ENCODE measurements around the gene DPH2.

The DPH2 gene

DNA sequence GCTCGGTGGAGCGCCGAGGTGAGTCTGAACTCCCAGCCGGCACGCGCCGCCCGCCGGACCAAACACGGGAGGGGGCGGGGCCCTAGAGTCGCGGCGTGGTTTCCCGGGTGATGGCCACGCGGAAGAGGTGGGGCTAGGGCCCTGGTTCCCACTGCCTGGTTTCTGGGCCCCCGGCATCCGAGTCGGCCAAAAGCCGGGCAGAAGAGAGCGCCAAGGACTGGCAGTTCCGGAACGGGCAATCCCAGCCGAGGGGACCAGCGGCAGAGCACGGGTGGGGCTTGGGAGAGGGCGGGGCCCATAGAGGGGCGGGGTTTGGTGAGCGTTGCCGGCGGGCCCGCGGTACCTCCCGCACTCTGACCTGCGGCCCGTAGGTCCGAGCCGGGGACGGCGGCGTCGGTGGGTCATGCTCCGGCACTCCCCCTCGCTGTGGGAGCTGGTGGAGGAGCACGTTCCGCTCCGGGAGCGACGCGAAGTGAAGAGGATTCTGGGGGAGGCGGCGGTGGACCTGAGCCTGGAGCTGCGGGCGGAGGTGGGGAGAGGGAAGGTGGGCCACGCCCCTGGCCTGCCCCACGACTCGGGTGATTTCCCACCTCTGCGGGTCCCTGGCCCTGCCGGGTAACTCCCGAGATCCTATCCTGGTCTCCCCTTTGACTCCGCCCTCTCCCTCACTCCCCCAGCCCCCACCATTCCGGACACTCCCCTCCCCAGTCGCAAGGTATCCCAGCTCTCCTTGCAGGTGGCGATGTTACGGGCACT, 21.8 kb downstream of the DPH2 start, which contains the start of gene CCDC24:
TSS of gene CCDC24 (plus strand) at position 124 of the 756 bp plus-strand sequence. CDS start at position 404, 280 bp downstream.
- TF ChIP-seq, protein P1, sequence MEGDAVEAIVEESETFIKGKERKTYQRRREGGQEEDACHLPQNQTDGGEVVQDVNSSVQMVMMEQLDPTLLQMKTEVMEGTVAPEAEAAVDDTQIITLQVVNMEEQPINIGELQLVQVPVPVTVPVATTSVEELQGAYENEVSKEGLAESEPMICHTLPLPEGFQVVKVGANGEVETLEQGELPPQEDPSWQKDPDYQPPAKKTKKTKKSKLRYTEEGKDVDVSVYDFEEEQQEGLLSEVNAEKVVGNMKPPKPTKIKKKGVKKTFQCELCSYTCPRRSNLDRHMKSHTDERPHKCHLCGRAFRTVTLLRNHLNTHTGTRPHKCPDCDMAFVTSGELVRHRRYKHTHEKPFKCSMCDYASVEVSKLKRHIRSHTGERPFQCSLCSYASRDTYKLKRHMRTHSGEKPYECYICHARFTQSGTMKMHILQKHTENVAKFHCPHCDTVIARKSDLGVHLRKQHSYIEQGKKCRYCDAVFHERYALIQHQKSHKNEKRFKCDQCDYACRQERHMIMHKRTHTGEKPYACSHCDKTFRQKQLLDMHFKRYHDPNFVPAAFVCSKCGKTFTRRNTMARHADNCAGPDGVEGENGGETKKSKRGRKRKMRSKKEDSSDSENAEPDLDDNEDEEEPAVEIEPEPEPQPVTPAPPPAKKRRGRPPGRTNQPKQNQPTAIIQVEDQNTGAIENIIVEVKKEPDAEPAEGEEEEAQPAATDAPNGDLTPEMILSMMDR (IDR thresholded peaks at IDR 0.05; ENCODE audit: low read depth, low read length, missing control alignments), result peak; percentile 3
- DNase-seq, result peak; percentile 54
- peak within 1 kb of the TSS; percentile 3 for H3K27ac ChIP-seq
- no peaks in the 10 kb centered on the region for H3K27me3 ChIP-seq (replicated peaks)
- H3K4me3 ChIP-seq (ENCODE audit: low read depth, low read length), result peak within 1 kb of the TSS; percentile 69
- in situ Hi-C loops (cut with HindIII; ENCODE audit: low pct_ligation_motif_present, low sequenced_read_pairs), result no loop called here
- no peaks in the 10 kb centered on the region for H3K36me3 ChIP-seq (replicated peaks)

- in situ Hi-C loops (cut with HindIII; ENCODE audit: low pct_ligation_motif_present, low sequenced_read_pairs), result no loop called here
- Histone ChIP-seq H3K4me3 (ENCODE audit: low read depth, low read length) (peak overlapping the region; percentile 69), H3K27ac (no peak overlapping the region), H3K27me3 (replicated peaks) (no peaks in the 10 kb centered on the region), H3K36me3 (replicated peaks) (no peaks in the 10 kb centered on the region)
- DNase-seq, result no peak
- TF ChIP-seq, protein P1 (IDR thresholded peaks at IDR 0.05; ENCODE audit: low read depth, low read length, missing control alignments), result no peak
These were observed 22.6 kb downstream of the DPH2 start for GRCh38 chr1:43992232-43992995.

GRCh38 chr1:43993206-43993914, 23.6 kb downstream of the DPH2 start:
- no peaks in the 10 kb centered on the region for H3K36me3 ChIP-seq (replicated peaks)
- no peak for DNase-seq
- no peak overlapping the region for H3K4me3 ChIP-seq (ENCODE audit: low read depth, low read length)
- H3K27me3 ChIP-seq (replicated peaks), result no peaks in the 10 kb centered on the region
- in situ Hi-C loops (cut with HindIII; ENCODE audit: low pct_ligation_motif_present, low sequenced_read_pairs), result no loop called here
- H3K27ac ChIP-seq, result no peak overlapping the region
- TF ChIP-seq, protein P1 (IDR thresholded peaks at IDR 0.05; ENCODE audit: low read depth, low read length, missing control alignments), result no peak

DNA sequence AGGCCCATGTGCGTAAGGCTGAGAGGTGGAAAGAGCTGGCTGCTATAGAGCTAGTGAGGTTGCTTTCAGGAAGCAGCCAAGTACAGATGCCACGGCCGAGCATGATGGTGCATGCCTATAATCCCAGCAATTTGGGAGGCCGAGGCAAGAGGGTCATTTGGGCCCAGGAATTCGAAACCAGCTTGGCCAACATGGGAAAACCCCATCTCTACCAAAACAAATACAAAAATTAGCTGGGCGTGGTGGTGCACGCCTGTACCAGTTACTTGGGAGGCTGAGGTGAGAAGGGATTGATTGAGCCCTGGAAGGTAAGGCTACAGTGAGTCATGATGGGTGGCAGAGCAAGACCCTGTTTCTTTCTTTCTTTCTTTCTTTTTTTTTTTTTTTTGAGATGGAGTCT, 24.3 kb downstream of the DPH2 start:
- in situ Hi-C loops (cut with HindIII; ENCODE audit: low pct_ligation_motif_present, low sequenced_read_pairs), result no loop called here
- H3K4me3 ChIP-seq (ENCODE audit: low read depth, low read length), result no peak overlapping the region
- H3K36me3 ChIP-seq (replicated peaks), result no peaks in the 10 kb centered on the region
- TF ChIP-seq, protein P1 (IDR thresholded peaks at IDR 0.05; ENCODE audit: low read depth, low read length, missing control alignments), result no peak
- H3K27ac ChIP-seq, result no peak overlapping the region
- H3K27me3 ChIP-seq (replicated peaks), result no peaks in the 10 kb centered on the region
- DNase-seq, result no peak

- no peak for DNase-seq
- TF ChIP-seq, protein P1 (IDR thresholded peaks at IDR 0.05; ENCODE audit: low read depth, low read length, missing control alignments), result peak; percentile 57
- no peaks in the 10 kb centered on the region for H3K27me3 ChIP-seq (replicated peaks)
These were observed 25.3 kb downstream of the DPH2 start for GRCh38 chr1:43994794-43995790.

More at GRCh38 chr1:43994794-43995790, 25.3 kb downstream of the DPH2 start:
- Histone ChIP-seq H3K36me3 (replicated peaks) (no peaks in the 10 kb centered on the region), H3K27ac (no peak overlapping the region), H3K4me3 (ENCODE audit: low read depth, low read length) (no peak overlapping the region)
- in situ Hi-C loops (cut with HindIII; ENCODE audit: low pct_ligation_motif_present, low sequenced_read_pairs), result no loop called here
